ENCODE data around the gene ESRRA.

The ESRRA gene

DNA sequence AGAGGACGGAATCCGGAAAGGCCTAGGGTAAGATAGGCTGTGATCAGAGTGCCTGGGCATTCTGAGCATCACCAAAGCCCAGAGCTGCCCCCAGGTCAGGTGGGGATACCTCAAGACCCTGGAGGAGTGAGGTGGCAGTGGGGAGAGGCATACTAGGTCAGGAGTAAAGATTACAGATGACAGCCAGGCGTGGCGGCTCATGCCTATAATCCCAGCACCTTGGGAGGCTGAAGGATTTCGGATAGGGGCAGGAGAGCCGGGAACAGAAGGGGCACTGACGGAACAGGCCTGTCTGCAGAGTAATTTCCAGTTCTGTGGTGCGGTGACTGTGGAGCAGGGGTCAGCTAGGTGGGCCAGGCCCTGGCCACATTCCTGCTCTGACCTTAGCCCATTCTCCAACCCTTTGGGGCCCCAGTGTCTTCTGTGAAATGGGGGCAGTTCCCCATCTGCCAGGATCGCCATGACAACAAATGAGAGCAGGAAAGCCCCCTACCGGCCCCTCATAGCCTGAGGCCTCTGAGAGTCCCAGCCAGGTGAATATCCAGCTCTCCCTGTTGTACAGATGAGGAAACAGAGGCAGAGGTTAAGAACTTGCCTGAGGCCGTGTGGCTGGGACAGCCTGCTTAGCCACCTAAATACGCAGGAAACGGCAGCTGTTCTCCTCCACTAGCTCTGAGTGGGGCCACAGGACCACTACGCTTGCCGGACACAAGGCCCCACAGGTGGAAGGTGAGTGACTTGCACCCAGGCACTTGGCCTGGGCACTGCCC is 30.1 kb upstream of the ESRRA start:
- DNase-seq (ENCODE audit: low read depth) = no peak

DNA sequence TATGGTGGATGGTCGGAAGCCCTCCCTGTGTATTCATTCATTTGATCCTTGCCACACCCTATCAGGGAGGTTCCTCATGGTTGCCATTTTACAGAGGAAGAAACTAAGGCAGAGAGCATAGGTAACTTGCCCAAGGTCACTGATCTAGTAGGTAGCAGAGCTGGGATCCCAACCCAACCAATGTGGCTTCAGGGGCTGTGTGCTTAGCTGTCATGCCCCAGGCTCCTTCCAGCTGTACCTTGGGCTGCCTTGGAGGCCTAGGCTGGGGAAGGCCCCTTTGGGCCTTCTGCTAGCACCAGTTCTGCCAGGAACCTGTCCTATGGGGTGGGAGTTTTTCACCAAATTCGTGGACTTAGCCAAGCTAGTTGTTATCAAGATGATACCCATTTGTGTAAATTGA is 29.5 kb upstream of the ESRRA start:
- no peak for DNase-seq (ENCODE audit: low read depth)

DNA sequence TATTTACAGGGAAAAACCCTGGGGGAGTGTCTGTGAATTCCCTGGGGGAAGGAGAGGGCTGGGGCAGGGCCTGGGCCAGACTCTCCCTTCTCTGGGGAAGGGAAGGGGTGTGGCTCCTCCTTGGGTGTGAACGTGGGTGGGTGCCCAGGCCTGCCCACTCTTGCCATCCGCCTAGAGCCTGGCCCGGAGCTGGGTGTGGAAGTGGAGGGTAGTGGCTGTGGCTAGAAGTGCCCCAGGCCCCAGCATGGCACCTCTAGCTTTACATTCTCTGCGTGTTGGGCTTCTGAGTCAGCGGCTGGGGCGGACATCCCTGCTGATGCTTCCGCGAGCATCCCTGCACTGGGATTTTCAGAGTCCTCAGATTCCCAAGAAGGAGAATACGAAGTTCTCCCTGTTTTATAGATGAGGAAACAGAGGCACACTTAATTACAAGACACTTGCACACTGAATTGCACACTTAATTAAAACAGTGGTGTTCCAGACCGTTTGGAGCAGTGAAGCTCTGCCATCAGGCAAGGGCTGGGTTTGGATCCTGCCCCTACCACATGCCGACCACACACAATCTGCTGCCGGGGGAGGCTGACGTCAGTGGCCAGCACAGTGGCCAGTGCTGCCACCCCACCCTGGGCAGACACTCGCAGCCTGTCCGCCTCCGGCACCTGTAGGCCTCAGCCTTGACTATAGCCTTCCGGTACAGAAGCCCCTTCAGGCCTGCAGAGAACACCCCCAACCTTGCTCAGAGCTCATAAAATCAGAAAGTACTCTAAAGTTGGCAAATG is 28.5 kb upstream of the ESRRA start:
- no peak for DNase-seq (ENCODE audit: low read depth)

DNA sequence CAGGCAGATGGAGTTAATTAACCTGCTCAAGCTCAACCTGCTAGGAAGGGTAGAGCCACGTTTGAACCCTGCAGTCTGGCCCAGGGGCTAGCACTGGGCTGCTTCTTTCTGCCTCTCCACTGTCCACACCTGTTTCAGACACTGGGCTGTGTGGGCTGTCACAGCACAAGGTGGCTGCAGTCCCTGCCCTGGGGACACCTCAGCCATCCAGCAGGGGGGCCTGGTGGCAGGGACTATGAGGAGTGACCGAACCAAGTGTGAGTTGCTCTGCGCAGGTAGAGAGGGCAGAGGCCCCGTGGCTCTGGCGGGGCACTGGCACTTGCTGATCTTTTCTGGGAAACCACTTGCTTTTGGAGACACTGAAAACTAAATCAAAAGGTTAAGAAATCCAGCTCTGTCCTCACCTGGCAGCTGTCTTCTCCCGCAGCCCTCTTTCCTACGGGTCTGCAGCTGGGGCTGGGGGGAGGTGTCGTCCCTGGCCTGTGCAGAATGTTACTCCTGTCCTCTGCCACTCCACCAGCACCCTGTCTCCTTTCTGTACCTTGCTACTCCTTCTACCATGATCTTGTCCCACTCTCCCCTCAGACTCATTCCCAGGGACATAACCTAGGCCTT is 26.6 kb upstream of the ESRRA start:
- DNase-seq (ENCODE audit: low read depth) = no peak

DNA sequence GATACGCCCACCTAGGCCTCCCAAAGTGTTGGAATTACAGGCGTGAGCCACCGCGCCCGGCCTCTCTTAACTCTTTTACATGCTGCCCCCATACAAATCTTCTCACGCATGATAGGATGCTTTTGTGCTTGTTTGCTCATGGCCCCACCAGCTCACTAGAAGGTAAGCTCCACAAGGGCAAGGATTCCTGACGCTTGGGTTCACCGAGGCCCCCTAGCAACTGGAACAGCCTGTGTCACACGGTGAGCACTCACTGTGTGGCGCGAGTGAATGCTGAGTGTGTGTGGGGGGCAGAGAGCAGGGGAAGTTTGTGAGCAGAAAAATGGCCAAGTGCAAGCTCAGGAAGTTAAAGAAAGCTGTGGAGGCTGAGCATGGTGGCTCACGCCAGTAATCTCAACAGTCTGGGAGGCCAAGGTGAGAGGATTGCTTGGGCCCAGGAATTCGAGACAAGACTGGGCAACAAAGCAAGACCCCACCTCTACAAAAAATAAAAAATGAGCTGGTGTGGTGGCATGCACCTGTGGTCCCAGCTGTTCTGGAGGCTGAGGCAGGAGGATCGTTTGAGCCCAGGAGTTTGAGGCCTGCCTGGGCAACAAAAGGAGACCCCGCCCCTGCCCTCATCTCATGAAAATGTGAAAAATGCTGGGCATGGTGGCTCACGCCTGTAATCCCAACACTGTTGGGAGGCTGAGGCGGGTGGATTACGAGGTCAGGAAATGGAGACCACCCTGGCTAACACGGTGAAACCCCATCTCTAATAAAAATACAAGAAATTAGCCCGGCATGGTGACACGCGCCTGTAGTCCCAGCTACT is 23.2 kb upstream of the ESRRA start:
- no peak for DNase-seq (ENCODE audit: low read depth)

DNA sequence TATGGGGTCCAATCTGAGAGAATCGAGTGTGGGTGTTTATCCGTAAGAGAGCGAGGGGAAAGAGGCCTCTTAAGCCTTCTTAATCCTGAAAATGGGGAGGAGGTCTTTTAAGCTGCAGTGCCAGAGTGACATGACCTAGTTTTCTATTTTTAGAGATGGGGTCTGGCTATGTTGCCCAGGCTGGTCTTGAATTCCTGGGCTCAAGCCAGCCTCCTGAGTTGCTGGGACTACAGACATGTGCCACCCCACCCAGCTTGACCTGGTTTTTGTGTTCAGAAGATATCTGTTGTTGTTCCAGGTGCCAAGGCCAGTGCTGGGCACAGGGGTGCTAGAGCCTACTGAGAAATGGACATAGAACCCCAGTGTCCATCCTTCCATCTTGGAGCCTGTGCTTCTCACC is 22.2 kb upstream of the ESRRA start:
- no peak for DNase-seq (ENCODE audit: low read depth)

DNA sequence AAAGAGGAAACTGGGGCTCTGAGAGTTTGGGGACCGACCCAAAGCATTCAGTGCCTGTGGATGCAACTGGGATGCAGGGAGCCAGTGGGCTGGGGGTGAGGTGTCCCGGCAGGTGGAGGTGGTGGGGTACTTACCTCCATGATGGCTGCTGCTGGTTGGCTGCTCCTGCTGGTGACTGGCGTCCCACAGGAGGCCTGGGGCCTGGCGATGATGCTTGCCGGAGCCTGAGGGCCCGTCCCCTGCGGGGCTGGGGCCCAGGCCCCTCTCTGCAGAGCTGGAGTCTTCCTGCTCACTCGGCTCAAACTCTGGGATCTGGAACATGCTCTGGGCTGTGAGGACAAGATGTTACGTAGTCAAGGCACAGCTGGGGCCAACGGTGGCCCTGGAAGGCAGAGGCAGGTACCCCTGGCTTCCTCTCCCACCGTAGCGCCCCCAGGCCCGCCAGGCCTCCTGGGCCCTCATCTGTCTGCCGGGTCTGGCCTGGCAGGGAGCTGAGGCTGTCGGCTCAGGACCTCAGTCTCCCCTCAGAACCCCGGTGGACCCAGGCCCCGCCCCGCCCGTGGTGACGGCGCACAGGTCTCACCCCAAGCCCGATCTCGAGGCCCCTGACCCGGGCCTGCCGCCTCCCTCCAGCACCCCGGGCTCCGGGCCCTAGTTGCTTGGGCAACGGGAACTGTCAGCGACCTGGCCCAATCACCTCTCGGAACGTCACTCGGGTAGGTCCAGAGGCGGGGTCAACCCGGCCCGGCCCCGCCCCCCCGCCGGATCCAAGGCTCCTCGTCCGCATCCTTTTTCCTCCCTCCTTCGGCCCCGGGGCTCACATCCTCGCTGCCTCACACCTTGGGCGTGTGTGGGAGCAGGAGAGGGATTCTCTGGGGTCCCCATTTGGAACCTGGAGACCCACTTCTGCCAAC is 21.0 kb upstream of the ESRRA start, which contains the start of gene BAD:
Gene BAD, minus strand, starts transcription at position 618 of the 914 bp plus-strand sequence. Its CDS starts 297 bp downstream, at position 321.
- DNase-seq (ENCODE audit: low read depth) = peak; percentile 91

DNA sequence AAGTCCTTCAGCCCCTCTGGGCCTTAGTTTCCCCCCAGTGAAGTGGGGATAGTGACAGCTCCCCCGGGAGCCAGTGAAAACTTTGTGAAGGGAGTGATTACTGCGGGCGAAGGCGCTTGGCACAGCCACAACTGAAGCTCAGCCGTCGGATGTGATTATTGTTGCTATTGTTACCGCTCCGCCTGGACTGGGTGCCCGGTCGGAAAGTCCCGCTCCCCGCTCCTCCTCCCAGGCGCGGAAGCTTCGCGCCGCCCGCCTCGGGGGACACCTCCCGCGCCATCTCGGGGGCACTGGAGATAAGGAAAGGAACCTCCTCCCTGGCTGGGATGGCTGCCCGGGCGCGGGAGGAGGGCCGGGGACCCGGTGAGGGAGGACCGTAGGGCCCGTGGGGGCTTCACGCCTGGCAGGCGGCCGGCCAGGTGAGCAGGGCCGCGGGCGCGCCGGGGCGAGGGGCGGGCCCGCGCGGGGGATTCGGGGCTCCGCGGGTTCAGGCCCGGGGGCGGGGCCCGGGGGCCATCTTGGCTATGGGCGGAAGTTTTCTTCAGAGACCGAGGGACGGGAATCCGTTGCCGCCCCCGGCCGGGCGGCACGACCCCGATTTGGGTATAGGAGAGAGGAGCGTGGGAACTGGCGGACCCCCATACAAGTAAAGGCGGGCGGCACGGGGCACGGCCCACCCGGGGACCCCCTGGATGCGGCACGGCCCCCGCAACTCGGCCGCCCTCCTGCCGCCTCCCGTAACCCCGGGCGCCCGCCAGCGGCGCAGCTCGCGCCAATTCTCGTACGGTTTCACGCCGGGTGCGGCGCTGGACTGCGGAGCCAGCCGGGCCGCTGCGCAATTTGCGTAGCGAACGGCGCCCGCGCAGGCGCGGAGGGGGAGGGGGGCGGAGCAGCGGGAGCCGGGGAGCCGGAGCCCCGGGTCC is 20.1 kb upstream of the ESRRA start, which contains the start of gene GPR137:
Gene GPR137, plus strand, starts transcription at position 887 of the 923 bp plus-strand sequence. CDS start 677 bp downstream, outside the sequence.
- DNase-seq (ENCODE audit: low read depth) = peak; percentile 92

DNA sequence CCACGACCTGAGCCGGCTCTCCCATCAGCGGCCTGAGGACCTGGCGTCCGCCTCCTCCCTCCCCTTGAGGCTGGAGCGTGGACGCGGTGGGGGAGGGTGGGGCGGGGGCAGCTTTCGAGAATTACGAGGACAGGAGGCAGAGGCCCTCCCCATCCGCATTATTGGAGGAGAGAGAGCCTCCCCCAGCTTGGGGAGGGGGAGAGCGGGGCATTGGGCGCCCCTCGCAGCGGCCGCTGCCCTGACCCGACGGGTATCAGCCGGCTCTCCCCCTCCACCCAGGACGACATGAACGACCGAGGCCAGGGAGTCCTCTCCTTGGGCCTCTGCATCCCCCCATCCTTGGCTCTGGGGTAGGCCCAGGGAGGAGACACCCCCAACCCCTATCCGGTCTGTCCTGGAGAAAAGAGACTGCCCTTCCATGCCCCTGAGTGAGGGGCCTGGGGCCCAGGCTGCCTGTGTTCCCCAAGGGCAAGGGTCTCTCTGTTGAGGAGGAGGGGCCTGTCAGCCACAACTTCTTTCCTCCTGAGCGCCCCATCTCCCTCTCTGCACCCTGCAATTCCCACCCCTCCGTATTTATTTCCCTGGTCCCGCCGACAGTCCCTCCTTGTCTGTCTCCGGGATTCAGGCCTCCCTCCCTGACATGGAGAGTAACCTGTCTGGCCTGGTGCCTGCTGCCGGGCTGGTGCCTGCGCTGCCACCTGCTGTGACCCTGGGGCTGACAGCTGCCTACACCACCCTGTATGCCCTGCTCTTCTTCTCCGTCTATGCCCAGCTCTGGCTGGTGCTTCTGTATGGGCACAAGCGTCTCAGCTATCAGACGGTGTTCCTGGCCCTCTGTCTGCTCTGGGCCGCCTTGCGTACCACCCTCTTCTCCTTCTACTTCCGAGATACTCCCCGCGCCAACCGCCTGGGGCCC is 19.2 kb upstream of the ESRRA start:
- no peak for DNase-seq (ENCODE audit: low read depth)

DNA sequence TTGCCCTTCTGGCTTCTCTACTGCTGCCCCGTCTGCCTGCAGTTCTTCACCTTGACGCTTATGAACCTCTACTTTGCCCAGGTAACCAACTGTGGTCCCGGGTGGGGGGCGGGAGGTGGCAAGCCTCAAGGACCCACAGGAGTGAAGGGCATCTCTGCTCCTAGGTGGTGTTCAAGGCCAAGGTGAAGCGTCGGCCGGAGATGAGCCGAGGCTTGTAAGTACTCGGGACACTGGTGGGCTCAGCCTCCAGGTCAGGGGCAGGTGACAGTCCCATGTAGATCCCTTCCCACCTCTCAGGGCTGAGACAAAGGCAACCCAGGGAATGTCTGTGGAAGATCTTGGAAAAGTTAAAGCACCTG is 18.5 kb upstream of the ESRRA start:
- no peak for DNase-seq (ENCODE audit: low read depth)

DNA sequence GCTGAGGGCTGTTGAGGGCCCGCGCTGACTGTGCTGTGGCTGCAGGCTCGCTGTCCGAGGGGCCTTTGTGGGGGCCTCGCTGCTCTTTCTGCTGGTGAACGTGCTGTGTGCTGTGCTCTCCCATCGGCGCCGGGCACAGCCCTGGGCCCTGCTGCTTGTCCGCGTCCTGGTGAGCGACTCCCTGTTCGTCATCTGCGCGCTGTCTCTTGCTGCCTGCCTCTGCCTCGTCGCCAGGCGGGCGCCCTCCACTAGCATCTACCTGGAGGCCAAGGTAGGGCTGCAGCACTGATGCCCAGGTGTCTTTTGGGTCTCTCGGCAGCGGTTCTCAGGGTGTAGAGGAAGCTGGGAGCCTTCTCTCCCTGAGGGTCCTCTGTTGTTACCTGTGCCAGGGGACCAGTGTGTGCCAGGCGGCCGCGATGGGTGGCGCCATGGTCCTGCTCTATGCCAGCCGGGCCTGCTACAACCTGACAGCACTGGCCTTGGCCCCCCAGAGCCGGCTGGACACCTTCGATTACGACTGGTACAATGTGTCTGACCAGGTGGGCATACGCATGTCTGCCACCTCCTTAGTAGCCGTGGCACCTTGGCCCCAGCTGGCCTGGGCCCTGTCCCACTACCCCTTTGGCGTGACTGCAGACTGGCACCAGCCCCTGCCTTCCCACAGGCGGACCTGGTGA is 17.5 kb upstream of the ESRRA start:
- no peak for DNase-seq (ENCODE audit: low read depth)

DNA sequence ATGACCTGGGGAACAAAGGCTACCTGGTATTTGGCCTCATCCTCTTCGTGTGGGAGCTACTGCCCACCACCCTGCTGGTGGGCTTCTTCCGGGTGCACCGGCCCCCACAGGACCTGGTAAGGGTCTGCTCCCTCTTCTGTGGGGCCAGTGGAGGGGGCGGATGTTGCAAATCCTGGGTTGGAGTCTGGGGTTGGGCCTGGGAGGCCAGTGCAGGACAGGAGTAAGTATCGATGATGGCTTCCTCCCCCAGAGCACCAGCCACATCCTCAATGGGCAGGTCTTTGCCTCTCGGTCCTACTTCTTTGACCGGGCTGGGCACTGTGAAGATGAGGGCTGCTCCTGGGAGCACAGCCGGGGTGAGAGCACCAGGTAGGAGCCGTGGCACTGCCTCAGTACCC is 17.0 kb upstream of the ESRRA start:
- DNase-seq (ENCODE audit: low read depth) = no peak

DNA sequence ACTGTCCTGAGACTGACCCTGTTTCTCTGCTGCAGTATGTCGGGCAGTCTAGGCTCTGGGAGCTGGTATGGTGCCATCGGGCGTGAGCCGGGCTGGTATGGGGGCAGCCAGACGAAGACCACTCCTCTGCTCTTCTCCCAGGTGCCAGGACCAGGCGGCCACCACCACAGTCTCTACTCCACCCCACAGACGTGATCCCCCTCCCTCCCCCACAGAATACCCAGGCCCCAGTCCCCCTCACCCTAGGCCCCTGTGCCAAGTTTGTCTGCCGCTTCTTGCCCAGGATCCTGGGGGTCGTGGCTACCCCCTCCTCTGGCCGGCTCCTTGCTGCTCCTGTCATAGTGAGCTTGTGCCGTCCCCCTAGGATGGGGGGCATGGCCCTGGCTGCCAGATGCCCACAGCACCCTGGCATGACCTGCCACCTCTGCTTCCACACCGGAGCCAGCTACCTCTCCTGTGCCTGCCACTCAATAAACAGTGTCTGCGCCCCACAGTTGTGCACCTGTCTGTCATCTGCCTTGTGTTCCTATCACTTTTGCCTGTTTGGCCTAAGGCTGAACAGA is 16.2 kb upstream of the ESRRA start:
- DNase-seq (ENCODE audit: low read depth) = no peak

DNA sequence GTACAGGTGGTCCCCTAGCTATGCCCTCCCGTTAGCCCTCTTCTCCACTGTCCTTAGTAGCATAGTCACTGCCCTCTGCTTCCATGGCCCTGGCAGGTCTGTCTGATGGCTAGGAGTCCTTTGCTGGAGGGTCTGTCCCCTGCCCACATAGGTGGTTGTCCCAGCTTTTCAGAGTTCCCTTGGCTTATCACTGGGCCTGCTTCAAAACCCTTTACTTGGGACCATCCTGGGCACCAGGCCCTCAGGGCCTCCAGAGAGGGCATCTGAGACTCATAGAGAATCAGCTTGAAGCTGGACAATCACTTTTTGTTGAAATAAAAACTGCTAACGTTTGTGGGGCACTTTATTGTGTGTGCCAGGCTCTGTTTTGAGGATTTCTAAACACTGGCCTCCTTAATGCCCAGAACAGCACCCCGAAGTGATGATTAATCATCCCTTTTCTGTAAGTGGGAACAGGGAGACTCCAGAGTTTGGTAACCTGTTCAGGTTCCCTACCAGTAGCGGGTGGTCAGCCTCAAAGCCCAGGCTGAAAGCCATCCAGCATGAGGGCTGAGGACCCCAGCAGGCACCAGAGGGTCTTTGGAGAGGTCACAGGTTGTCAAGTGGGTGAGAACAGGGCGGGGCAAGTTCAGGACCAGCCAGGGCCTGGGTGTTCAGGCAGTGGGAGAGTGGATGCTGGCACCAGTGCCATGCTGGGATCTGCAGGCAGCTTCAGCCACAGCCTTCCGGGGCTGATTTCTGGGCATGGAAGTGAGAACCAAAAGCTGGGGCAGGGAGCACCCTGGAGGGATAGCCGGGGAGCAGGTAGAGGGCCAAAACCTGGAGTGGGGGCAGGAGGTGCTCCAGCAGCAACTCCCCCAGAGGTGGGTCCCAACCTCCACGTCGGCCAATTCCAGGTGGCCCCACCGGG is 14.7 kb upstream of the ESRRA start:
- no peak for DNase-seq (ENCODE audit: low read depth)

DNA sequence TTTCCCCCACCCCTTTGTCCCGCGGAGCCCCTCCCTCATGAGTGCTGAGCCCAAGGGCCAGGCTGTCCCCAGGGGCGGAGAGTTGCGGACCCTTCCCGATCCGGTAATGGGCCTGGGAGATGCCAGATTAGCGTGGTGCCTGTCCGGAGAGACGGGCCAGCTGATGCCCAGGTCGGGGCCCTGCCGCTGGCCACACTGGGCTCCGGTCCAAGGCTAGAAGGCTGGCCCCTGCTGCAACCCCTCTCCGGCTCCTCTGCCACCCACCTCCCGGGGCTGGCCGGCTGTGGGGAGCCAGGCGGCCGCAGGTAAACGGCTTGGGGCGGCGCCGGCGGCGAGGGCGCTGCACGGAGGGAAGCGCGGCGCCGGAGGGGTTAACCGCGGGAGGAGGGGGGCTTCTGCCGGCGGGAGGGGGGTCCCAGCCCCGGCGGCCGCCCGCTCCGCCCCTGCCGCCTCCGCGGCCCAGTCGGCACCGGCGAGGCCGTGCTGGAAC is 14.0 kb upstream of the ESRRA start, which contains the start of gene KCNK4:
Gene KCNK4, plus strand, starts transcription at position 41 of the 490 bp plus-strand sequence. CDS start 1,717 bp downstream, outside the sequence.
- no peak for DNase-seq (ENCODE audit: low read depth)

DNA sequence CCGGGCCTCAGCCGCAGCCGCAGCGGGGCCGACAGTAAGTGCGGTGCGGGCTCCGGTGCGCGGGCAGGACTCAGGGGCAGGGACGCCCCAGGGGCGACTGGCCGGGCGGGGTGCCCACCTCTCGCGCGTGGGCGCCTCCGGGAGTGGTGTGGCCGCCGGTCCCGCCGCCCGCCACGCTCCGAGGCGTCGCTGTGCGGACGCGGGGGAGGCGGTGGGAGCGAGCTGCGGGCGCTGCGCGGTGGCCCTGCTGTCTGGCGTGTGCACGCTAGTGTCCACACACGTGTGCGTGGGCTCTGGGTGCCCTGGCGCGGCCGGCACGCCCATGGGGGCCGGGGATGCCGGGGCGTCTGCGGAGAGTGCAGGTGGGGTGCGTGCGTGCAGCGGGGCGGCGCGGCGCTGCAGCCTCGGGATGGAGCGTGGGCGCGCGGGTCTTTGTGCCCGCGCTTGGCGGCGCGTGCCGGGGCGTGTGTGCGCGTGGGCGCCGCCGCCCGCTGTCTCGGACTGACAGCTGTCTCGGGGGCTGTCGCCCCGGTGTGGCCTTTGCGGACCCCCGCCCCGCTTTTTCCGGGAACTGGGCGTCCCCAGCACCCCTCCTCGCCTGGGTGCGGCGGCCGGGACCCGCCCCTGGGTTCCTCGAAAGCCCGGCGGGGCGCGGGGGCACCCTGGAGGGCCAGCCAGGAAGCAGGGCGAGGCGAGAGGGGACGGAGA is 13.4 kb upstream of the ESRRA start:
- DNase-seq (ENCODE audit: low read depth) = no peak
